ENCODE data around the gene TFAM.

TFAM gene

GRCh38 chr10:58436071-58436470, 50.9 kb downstream of the TFAM start:
- peak; percentile 63 for DNase-seq

DNA sequence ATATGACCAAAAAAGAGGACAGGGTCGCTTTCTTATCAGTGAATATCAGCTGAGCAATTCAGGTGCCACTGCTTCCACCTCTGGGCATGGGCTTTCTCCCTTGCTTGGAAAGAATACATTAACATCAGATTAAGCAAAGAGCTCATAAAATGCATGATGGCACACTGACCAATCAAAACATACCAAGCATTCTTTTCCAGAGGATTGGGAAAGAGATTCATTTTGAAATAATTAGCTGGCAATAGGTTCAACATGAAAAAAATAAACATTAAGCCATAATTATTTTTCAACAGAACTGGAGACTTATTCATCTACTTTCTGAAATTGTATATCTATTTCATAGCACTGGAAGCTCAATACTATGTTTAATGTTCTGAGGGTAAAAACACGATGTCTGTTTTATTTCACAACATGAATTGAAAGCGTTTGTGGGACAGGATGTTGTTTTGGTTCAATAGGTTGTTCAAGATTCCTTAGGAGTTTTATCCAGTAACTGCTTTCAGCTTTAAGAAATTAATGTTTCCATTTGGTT, 53.2 kb downstream of the TFAM start:
- DNase-seq = no peak

DNA sequence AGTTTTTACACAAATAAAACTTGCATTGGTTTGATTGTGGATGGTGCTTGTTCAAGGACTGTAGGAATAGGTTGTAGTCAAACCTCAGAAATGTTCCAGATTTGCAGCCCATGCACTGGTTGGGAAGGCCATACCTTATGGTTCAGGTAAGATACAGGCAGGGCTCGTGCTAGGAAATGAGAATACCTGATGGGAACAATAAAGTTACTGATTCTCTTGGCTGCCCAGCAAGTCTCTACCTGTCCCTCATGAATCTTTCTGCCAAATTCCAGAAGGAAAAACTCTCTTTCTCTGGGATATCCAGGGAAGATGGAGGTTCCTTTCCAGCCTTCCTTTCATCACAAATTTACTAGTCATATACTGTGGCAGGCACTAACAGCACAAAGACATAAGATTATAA, 53.8 kb downstream of the TFAM start:
- no peak for DNase-seq

- no peak for DNase-seq
These were observed 54.6 kb downstream of the TFAM start for GRCh38 chr10:58439632-58440364.

- no peak for DNase-seq
These were observed 55.3 kb downstream of the TFAM start for GRCh38 chr10:58440484-58440883.

GRCh38 chr10:58444321-58444720, 59.1 kb downstream of the TFAM start:
- no peak for DNase-seq

- DNase-seq = no peak
These were observed 59.7 kb downstream of the TFAM start for GRCh38 chr10:58444876-58445275.

- no peak for DNase-seq
These were observed 63.1 kb downstream of the TFAM start for GRCh38 chr10:58448121-58448935.
